HG02798 (cell line): ENCODE measurements around the gene ST8SIA5.

Source experiments
- ATAC-seq: cut with Tn5 transposase; IDR thresholded peaks from one replicate; pipeline ENCODE4 v1.9.1; 2021; ENCODE audit warnings: mild to moderate bottlenecking; ENCODE audit not compliant: unreplicated experiment, poor library complexity

The ST8SIA5 gene

DNA sequence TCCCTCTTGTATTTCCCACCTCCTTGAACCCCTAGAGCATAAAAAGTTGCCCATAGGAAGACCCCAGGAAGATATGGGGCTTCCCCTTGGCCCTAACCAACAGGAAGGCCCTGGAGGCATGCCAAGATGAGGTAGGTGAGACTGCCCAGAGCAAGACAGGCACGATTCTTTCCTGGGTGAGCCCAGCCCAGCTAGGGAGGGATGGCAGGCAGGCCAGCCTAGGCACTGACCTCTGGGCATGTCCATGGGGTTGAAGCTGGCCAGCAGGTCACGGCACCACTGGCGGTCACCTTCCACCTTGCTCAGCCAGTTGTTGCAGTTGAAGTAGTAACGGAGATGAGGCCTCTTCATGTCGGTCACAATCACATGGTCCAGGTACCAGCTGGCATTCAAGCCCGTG is 117.5 kb downstream of the ST8SIA5 start:
- no peak for ATAC-seq

DNA sequence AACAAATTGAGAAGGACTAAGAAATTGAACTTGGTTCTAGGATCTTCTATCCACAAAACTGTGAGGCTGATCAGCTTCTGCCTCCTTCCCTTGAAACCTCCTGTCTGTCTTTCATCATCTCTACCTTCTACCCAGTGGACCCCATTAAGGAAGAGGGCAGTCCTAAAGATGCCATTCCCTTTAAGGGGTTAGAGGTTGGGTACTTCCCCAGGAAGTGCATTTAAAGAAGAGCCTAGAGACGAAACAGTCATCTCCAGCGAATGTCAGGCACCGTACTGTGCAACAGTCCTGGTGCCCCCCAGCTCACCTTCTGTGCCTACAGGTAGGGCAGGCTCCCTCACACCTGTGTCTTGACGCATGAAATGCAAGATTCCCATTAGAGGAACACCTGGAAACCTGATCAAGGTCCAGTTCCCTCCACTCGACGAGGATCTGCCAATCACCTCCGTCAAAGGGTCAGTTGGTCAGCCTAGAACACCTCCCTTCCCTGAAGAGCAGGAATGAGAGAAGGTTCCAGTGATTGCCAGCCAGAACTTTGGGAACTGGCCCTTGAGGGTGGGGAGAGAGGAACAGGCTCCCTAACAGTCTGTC is 120.7 kb downstream of the ST8SIA5 start:
- ATAC-seq = no peak

DNA sequence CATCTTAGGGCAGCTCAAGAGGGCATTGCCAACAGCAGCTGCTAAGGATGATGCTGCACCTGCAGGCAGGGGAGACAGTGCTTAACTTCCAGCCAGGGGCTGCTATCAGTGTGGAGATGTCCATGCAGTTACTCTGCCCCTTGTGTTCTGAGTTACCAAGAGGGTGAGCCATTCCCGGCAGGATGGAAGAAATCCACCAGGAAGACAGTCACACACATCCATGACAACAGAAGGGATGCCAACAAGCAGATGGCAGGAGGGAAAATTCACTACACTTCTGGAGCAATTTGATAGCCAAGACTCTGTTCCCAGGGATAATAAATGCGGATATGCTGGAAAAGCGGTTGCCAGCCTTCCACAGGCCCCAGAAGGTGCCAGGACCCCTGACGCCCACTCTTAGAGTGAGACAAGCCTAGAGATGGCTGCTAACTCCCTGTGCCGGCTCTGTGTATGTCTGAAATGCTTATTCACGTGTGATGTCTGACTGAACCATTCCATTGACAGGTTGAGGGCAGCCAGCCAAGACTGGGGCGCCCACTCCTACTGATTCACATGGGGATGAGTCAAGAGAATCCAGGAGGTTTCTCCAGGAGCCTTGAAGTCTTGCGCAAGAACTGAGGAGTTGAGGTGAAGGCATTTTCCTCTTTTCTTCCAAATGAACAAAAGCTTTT is 124.3 kb downstream of the ST8SIA5 start:
- no peak for ATAC-seq

DNA sequence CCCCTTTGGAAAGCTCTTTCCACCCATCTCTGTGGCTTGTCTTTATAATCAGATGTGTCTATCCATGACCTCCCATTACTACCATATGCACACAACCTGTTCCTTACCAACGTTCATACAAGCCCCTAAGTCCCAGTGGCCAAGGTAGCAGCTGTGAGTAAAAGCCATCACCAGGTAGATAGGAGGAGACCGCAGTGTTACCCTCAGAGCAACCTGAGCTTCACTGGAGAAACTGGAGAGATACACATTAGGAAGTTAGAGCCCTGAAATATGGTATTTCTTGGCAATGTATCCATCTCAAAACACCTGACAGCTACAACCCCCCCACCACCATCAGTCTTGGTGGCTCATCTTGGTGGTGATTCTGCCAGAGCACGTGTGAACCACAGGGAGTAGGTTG is 125.9 kb downstream of the ST8SIA5 start:
- ATAC-seq = no peak

DNA sequence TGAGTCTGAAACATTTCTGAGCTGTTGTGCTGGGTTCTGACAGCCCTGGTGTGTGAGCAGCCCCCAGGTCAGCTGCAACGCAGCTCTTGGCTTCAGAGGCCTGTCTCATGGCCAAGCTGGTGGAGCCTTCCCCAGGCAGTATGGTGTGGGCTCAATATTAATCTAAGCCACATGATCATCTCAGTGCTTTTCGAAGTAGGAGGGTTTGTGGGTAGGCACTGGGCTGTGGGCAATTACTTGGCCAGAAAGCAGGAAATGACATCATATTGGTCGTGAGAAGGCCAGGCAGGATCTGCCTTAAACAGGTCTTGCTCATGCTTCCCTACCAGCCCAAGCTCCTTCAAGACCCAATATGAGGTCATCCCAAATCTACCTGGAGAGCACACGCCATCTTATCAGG is 126.7 kb downstream of the ST8SIA5 start:
- no peak for ATAC-seq

DNA sequence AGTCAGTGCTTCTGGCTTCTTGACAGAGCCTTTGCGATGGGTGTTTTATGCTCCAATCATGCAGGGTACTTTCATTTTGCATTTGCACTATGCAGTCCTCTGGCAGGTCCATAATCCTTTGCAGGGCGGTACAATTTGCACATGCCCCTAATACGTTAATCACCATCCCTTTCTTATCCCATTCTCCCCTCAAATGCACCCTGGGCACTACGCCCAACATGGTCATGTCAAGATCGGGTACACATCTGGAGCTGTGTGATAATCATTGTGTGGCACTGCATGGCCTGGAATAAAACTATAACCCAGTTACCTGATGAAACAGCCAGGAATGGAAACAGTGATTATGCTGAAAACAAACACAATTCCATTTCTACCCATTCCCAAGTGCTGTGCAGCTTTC is 127.5 kb downstream of the ST8SIA5 start:
- ATAC-seq = no peak

DNA sequence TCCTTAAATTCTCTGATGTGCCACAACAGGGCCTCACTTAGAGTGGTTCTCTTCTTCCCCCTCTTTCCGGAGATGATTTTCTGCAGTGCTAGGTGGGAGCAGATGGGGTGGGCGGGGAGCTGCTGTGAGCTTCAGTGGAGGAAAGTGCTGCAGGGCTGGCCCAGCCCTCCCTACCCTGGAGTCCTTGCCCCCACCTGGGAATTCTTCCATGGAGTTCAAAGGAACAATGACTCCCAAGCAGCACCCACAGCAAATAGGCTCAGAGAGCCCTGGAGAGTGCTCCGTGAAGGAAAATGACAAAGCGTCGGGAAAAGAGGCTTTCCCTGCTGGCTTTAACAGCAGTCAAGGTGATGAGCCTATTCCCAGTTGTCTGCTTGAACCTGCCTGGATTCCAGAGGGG is 128.6 kb downstream of the ST8SIA5 start:
- no peak for ATAC-seq

DNA sequence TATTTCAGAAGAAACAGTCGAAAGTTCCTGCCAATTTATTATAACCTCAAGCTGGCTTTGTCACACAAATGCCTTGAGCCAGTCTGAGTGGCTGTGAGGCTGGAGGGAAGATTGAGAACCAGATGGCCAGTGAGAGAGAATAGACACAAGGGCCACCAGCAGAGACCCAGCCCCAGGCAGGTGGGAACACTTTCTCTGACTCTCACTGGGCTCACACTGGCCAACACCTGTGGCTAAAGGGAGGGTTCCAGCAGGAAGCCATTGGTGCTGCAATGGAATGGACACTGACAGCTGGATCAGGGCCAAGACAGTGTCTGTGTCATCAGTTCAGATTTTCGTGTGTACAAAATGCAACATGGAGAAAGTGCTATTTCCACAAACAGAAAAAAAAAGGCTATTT is 129.7 kb downstream of the ST8SIA5 start:
- no peak for ATAC-seq

DNA sequence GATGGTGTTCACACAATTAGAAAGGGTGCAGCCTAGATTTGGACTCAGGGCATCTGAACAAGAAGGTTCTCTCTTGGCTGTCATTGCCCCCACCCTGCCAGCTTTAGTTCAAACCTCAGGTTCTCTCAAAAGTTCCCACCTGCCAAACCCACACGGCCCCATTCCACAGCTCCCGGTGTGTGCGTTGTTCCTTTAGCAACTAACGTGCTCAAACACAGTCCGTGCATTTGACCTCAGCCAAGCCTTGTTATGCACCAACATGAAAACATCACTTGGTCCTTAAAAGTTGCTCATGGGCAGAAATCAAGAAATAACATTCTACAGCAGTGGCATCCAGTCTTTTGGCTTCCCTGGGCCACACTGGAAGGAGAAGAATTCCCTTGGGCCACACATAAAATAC is 131.8 kb downstream of the ST8SIA5 start:
- ATAC-seq = no peak

DNA sequence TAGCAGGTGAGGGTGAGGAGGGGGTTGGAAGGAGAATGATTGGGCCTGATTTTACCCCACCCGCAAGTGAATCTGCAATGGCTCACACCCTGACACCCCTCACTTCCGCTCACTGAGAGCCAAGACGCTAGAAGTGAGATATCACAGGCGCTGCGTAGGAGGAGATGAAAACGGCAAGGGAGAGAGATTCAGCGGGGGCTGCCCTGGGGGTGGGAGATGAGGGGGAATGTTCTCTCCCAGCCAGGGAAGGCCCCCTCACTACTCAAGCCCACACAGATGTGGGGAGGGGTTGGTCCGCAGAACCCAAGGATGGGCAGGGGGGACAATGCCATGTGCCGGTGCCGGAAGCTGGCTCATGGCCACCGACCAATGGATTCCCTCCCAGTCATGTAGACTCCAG is 132.7 kb downstream of the ST8SIA5 start:
- ATAC-seq = no peak

DNA sequence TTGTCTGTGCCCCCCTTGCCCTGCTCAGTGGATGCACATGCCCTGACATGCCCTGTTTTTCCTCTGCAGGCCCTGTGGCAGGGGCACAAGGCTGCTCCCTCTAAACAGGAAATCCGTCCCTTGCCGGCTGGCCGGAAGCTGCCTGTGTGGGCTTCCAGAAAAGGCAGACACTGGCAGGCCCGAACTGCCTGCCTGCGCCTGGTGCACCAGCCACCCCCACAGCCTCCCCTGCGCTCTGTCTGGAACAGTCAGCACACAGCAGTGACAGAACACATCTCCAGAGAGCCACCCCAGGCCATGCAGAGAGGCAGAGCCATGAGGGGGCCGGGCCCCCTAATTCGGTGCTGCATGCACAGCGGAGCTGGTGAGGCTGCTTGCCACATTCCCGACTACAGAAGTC is 133.3 kb downstream of the ST8SIA5 start:
- ATAC-seq = no peak

DNA sequence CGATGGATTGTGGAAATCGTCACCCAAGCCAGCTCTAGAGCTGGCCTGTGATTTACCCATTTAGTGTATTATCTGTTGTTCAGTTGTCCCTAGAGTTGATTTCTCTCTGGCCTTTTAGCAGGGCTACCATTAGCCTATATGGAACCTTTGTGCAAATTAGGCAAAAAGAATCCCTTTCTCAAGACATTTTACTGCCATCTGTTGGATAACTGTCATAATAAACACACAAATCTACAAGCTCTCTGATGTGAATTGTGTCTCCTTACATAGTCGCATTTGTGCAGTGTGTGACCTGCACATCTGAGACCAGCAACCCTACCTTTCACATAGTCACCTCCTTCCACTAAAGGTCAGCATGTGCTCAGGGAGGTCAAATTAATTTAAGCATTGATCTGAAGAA is 133.9 kb downstream of the ST8SIA5 start:
- ATAC-seq = no peak

DNA sequence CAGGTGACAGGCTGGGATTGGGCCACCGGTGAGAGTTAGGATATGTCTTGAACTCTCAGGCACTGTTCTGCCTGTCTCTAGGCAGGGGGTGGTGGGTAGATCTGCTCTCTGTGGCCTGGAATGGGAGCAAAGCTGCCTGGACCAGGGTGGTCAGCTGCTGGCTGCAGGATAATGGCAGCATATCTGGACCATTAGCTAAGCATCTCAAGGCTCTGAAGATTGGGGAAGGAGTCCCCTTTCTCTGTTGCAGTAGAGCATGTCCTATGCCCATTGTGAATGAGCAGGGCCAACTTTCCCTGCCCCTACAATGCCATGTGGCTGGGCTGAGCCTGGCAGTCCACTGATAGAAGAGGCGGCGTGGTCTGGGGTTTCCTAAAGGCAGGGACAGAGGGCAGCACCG is 134.4 kb downstream of the ST8SIA5 start:
- no peak for ATAC-seq

DNA sequence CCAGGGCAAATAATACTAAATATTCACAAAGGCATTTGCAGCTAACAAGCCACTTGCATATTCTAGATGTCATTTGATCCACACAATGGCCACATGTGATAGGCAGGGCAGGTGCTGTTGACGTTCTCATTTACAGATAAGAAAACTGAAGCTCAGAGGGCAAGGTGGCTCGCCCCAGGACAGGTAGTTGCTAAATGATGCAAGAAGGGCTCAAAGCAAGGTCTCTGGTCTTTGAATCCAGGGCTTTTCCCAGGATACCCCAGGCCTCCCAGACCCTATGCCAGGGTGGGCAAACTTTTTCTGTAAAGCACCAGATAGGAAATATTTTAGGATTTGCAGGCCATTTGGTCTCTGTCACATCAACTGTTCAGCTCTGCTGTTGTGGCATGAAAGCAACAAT is 135.0 kb downstream of the ST8SIA5 start:
- ATAC-seq = no peak

DNA sequence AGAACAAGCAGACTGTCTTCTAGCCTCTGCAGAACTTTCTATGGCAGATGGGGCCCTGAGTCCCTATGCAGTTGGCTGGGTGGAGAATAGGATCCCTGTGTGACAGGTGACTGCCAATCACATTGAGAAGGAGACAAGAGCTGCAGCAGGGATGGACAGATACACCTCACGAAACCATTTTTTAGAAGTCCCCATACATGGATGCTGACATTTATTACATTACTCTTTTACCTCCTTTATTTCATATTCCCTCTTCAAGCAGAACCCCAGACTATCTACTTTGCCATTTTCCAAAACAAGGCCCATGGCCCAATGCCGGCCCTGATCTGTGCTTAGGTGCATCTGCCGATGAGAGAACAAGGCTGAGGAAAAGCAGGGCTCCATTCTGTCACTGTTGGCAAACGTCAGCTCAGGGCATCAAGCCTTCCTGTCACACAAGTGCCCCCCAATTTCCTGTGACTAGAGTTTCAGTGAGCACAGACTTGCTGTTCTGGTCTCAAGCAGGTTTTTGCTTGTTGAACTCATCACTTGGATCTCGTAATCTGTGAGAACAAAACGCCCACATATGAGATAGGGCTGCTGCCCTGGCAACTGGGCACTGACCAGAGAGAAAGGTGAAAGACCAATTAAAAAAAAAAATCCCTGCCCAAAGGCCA is 135.6 kb downstream of the ST8SIA5 start:
- no peak for ATAC-seq

DNA sequence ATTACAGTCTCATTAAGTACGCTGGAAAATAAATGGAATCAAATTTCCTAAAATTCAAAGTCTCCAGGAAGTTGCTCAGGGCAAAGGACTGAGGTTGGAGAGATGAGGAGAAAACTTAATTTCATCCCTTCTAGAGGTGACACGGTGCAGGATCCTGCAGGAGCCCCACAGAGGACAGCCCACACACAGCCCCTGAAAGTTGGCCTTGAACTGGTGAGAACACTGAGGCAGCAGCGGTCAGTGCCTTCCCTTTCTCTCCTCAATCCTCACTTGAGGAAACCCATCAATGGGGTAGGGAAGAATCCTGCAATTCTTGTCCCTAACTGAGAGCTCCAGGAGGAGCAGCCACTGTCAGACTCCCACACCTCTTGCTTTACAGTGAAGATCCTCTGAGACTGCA is 137.3 kb downstream of the ST8SIA5 start:
- ATAC-seq = no peak
